Rectal smooth muscle tissue (tissue), 1 donor: Measurements from ENCODE around the gene SCN1A.

Source experiments
- H3K27ac ChIP-seq: one replicate; pipeline ENCODE4 v1.7.0; 2013; ENCODE audit warnings: low read depth, low read length, inconsistent platforms
- H3K27me3 ChIP-seq: one replicate; pipeline ENCODE4 v1.7.0; 2013; ENCODE audit warnings: low read length; ENCODE audit not compliant: control insufficient read depth, insufficient read depth
- H3K36me3 ChIP-seq: one replicate; pipeline ENCODE4 v1.7.0; 2013; ENCODE audit warnings: low read length; ENCODE audit not compliant: control insufficient read depth, insufficient read depth
- H3K4me1 ChIP-seq: one replicate; pipeline ENCODE4 v1.7.0; 2013; ENCODE audit warnings: low read length; ENCODE audit not compliant: control insufficient read depth, insufficient read depth
- H3K4me3 ChIP-seq: one replicate; pipeline ENCODE4 v1.7.0; 2013; ENCODE audit warnings: low read length
- H3K9ac ChIP-seq: one replicate; pipeline ENCODE4 v1.7.0; 2013; ENCODE audit warnings: low read length

The SCN1A gene

GRCh38 chr2:166127217-166128155 is at the start of gene SCN1A:
Gene SCN1A, minus strand, starts transcription at chr2:166128020. Its CDS starts 54,399 bp downstream, at chr2:166073621.
- Histone ChIP-seq H3K36me3 (no peaks in the 10 kb centered on the region), H3K27ac (no peak within 1 kb of the TSS), H3K4me1 (no peaks in the 10 kb centered on the region), H3K4me3 (no peak within 1 kb of the TSS), H3K27me3 (no peaks in the 10 kb centered on the region), H3K9ac (no peak within 1 kb of the TSS)

GRCh38 chr2:166173263-166173662 is 45.4 kb upstream of the SCN1A start:
- H3K4me3 ChIP-seq = no peak overlapping the region
- no peaks in the 10 kb centered on the region for H3K36me3 ChIP-seq
- no peaks in the 10 kb centered on the region for H3K27me3 ChIP-seq
- H3K9ac ChIP-seq = no peak overlapping the region
- no peaks in the 10 kb centered on the region for H3K4me1 ChIP-seq
- H3K27ac ChIP-seq = no peak overlapping the region

- Histone ChIP-seq H3K27ac (no peak overlapping the region), H3K36me3 (no peaks in the 10 kb centered on the region), H3K9ac (no peak overlapping the region), H3K4me3 (no peak overlapping the region), H3K27me3 (no peaks in the 10 kb centered on the region), H3K4me1 (no peaks in the 10 kb centered on the region)
These were observed 43.4 kb upstream of the SCN1A start for GRCh38 chr2:166171216-166171615.

DNA sequence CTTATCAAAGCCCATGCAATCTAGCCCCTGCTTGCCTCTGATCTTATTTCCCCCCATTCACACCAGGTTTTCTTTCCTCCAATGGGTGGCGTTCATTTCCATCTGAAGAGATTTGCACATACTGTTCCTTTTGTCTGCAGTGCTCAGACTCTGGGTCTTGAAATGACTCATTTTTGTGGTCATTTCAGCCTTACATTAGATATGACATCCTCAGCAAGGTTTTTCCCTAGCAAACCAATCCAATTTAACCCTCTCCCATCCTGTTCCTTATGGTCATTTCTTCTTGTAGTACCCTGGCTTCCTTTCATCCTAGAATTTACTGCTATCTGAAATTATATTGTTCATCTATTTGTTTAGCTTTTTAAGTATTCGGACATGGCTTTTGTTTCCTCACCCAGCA is 42.5 kb upstream of the SCN1A start:
- Histone ChIP-seq H3K27me3 (no peaks in the 10 kb centered on the region), H3K36me3 (no peaks in the 10 kb centered on the region), H3K4me1 (no peaks in the 10 kb centered on the region), H3K27ac (no peak overlapping the region), H3K4me3 (no peak overlapping the region), H3K9ac (no peak overlapping the region)

GRCh38 chr2:166167449-166167848 is 39.6 kb upstream of the SCN1A start:
- H3K27me3 ChIP-seq = no peaks in the 10 kb centered on the region
- no peaks in the 10 kb centered on the region for H3K4me1 ChIP-seq
- no peak overlapping the region for H3K4me3 ChIP-seq
- no peak overlapping the region for H3K9ac ChIP-seq
- no peaks in the 10 kb centered on the region for H3K36me3 ChIP-seq
- H3K27ac ChIP-seq = no peak overlapping the region

DNA sequence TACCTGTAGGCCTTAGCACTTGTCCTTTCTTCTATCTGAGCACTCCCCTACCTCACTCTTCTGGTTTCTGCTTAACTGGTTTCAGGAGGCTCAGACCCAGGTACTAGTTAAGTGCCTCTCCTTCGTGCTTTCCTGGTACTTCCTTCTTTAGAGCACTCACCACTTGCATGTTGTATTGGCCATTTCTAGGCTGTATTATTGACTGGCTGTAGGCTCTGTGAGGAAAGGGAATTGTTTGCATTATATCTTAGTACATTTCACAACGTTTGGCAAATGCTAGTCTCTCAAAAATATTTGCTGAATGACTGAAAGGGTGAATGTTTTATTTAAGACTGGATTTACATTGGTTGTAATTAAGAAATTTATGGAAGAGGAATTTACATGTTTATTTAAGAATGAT is 36.0 kb upstream of the SCN1A start:
- Histone ChIP-seq H3K9ac (no peak overlapping the region), H3K36me3 (no peaks in the 10 kb centered on the region), H3K27ac (no peak overlapping the region), H3K27me3 (no peaks in the 10 kb centered on the region), H3K4me1 (no peaks in the 10 kb centered on the region), H3K4me3 (no peak overlapping the region)

DNA sequence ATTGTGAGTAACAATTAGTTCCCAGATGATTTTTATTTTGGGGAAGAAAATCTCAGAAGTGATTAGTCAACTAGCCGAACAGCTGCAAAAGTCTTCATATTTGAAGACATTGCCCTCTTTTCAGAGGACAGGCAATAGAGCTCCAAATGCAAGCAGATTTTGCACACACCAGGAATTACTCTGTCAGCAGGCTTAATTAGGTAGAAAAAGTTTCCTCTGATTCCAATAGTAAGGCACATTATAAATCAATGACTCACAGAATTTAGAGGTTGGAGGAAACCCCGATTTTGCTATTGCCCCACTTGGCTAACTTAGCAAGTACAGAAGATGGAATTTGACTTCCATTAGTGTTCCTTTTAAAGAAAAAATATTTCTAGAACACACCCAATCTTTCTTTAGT is 30.7 kb upstream of the SCN1A start:
- H3K4me3 ChIP-seq = no peak overlapping the region
- no peaks in the 10 kb centered on the region for H3K27me3 ChIP-seq
- no peaks in the 10 kb centered on the region for H3K4me1 ChIP-seq
- no peak overlapping the region for H3K9ac ChIP-seq
- no peak overlapping the region for H3K27ac ChIP-seq
- no peaks in the 10 kb centered on the region for H3K36me3 ChIP-seq

DNA sequence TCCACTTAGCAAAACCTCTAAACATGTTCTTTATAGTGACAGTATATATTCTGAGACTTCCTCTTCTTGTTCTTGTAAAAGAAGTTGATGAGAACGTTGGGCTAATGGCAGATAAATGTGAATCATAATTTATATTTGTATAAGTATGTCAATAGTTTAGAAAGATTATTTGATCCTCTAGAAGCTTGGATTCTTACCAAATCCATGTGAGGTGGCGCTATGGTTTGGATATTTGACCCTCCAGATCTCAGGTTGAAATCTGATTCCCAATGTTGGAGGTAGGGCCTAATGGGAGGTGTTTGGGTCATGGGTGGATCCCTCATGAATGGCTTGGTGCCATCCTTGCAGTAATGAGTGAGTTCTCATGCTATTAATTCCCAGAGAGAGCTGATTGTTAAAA is 29.8 kb upstream of the SCN1A start:
- Histone ChIP-seq H3K4me3 (no peak overlapping the region), H3K36me3 (no peaks in the 10 kb centered on the region), H3K9ac (no peak overlapping the region), H3K27me3 (no peaks in the 10 kb centered on the region), H3K27ac (no peak overlapping the region), H3K4me1 (no peaks in the 10 kb centered on the region)

- Histone ChIP-seq H3K4me3 (no peak overlapping the region), H3K9ac (no peak overlapping the region), H3K27me3 (no peaks in the 10 kb centered on the region), H3K4me1 (no peaks in the 10 kb centered on the region), H3K36me3 (no peaks in the 10 kb centered on the region), H3K27ac (no peak overlapping the region)
These were observed 29.2 kb upstream of the SCN1A start for GRCh38 chr2:166156985-166157490.

DNA sequence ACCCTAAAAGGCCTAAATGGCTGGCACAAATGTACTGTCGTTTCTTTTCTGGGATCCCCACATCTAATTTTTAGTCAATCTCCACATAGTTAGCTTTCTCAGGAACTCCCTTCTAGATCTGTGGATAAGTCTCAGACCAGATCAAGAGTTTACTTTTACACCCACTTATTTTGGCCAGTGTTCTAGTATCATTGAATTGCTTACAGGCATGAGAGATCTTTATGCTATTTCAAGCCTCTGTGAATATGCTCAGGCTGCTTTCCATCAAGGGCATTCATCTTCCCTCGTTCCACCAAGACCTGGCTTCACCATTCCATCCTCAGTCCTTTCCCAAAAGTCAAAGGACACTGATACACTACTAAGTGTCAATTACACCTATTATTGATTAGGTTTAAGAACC is 27.8 kb upstream of the SCN1A start:
- Histone ChIP-seq H3K27ac (no peak overlapping the region), H3K4me1 (no peaks in the 10 kb centered on the region), H3K4me3 (no peak overlapping the region), H3K27me3 (no peaks in the 10 kb centered on the region), H3K9ac (no peak overlapping the region), H3K36me3 (no peaks in the 10 kb centered on the region)

DNA sequence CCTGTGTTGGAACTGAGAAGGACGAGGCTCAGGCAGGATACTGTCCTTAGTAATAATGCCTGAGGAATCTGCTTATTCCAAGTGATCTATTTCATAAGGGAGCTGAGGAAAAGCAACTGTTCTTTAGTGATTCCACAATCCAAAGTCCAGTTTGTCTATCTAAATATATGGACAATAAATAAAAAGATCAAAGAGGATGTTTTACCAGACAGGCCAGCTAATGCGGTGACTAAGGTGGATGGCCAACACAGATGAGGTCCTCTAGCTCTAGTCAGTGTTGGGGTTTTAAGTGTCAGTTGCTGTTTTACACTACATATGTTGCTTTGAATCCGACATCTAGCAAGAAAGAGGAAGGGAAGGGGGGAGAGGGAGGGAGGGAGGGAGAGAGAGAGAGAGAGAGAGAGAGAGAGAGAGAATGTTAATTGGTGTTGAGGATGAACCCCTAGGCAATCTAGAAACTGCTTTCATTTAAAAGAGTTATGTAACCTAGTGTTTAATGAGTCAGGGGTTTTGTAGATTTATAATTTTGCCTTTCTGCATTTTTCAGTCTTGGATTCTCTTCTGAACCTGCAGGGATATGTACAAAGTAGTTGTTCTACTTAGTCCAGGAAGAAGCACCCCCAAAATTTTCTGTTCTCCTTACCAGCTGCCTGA is 27.0 kb upstream of the SCN1A start:
- H3K36me3 ChIP-seq = no peaks in the 10 kb centered on the region
- H3K27ac ChIP-seq = no peak overlapping the region
- no peak overlapping the region for H3K4me3 ChIP-seq
- H3K9ac ChIP-seq = no peak overlapping the region
- H3K27me3 ChIP-seq = no peaks in the 10 kb centered on the region
- H3K4me1 ChIP-seq = no peaks in the 10 kb centered on the region

GRCh38 chr2:166152064-166152463 is 24.2 kb upstream of the SCN1A start:
- Histone ChIP-seq H3K27ac (no peak overlapping the region), H3K27me3 (no peaks in the 10 kb centered on the region), H3K9ac (no peak overlapping the region), H3K4me1 (no peaks in the 10 kb centered on the region), H3K4me3 (no peak overlapping the region), H3K36me3 (no peaks in the 10 kb centered on the region)
